T-helper 2 cell (primary cell): ENCODE data around the gene SPRTN.
A peak's percentile ranks its signal among the peaks of the same experiment; 100 is the strongest.

Experiments used
- DNase-seq, 5 experiments: peaks; one replicate each; pipeline versions ENCODE4 v3.0.0 to v3.0.0-alpha.2; 2012 to 2022
- total RNA-seq, 2 donors: gene quantifications; one replicate each; lab custom pipeline; 2026; lab: John Stamatoyannopoulos, UW

SPRTN gene
- total RNA-seq, result 34.7 to 49.6 reads per million in 2 donors

DNA sequence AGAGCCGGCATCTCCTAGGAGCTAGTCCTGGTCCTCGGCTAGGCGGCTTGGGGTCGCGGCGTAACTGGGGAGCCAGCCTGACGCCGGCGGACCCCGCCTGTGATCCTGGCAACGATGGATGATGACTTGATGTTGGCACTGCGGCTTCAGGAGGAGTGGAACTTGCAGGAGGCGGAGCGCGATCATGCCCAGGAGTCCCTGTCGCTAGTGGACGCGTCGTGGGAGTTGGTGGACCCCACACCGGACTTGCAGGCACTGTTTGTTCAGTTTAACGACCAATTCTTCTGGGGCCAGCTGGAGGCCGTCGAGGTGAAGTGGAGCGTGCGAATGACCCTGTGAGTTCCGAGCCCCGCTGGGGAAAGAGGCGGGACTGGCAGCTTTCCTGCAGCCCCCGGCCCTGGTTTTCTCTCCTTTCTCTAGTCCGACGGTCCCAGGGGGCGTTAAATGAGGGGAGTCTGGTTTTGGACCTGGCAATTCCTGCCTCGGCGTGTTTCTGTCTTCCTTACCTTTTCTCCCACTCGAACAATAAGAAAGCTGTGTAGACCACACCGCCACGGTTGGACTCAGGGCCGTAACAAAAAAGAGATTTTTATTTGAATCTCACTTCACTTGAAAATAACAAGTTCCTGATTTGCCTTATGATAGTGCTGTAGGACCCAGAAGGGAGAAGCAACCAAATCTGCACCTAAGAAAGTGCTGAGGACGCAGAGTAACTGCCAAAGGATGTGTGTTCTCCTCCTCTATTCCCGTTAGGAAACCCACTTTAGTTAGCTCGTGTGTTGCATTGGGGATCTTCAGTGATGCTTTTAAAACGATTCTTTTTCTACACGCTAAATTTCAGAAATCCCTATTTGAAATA lies at the start of gene SPRTN:
Gene SPRTN, plus strand, starts transcription at position 24 of the 859 bp plus-strand sequence. Its CDS starts 91 bp downstream, at position 115.
- DNase-seq, result no peak

DNA sequence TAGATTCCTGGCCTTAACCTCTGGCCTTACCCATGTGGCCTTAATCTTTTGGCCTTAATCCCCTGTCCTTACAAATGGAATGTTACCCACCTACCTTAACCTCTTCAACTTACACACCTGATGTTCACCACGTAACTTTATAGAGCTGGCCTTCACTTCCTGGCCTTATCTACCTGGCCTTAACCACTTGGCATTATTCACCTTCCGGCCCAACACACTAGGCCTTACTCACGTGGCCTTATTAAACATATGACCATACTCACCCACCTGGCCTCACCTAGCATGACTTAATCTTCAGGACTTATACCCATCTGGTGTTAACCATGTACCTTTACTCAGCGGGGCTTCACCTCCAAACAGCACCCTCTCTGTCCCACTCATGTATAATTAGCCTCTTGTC lies 42.2 kb upstream of the SPRTN start:
- no peak for DNase-seq

GRCh38 chr1:231301990-231302389 lies 36.1 kb upstream of the SPRTN start:
- no peak for DNase-seq

GRCh38 chr1:231310391-231310934 lies 27.6 kb upstream of the SPRTN start:
- DNase-seq, result no peak

GRCh38 chr1:231311720-231312431 lies 26.2 kb upstream of the SPRTN start:
- no peak for DNase-seq

DNA sequence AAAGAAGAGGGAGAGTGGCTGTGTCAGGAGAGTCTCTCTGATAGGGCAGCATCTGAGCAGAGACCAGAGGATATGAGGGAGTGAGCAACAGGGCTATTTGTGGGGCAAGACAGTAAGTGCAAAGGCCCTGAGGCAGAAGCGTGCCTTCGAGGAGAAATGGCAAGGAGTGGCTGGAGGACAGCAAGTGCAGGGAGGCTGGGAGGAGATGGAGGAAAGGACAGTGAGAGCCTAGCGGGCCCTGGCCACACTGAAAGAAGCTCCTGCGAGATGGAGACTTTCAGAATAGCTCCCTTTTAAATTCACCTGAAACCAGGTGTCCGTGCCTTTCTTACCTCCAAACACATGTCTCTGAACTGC lies 25.7 kb upstream of the SPRTN start:
- no peak for DNase-seq

DNA sequence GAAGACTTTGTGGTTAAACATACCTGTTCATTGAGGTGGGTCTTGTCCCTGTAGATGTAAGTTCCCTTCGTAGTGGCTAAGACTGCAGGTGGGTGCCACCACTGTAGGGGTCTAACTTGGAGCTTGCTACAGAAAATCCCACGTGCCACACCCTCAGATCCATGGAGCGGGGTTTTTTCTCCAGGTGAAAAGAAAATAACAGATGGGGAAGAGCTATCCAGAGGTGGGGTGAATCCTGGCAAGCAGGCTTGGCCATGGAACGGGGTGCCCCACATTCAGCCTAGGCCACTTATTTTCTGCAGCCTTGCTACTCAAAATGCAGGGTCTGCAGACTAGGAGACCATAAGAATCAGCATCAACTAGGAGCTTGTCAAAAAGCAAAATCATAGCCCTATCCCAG lies 24.4 kb upstream of the SPRTN start:
- no peak for DNase-seq

DNA sequence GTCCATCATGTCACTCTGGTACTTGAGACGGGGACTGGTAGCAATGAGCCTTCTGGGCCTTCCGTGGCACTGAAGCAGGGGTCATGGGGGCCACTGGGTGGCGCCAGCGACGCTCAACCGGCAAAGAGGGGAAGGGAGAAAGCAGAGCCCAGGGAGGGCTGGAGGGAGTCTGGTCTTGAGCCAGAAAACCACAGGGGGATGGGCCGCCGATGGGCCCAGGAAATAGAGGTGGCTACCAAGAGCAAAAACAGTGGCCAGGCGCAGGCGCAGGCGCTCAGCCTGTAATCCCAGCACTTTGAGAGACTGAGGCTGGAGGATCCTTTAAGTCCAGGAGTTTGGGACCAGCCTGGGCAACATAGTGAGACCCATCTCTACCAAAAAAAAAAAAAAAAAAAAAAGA lies 22.2 kb upstream of the SPRTN start:
- peak in 2 of 5 experiments; percentile 17 to 57 for DNase-seq

DNA sequence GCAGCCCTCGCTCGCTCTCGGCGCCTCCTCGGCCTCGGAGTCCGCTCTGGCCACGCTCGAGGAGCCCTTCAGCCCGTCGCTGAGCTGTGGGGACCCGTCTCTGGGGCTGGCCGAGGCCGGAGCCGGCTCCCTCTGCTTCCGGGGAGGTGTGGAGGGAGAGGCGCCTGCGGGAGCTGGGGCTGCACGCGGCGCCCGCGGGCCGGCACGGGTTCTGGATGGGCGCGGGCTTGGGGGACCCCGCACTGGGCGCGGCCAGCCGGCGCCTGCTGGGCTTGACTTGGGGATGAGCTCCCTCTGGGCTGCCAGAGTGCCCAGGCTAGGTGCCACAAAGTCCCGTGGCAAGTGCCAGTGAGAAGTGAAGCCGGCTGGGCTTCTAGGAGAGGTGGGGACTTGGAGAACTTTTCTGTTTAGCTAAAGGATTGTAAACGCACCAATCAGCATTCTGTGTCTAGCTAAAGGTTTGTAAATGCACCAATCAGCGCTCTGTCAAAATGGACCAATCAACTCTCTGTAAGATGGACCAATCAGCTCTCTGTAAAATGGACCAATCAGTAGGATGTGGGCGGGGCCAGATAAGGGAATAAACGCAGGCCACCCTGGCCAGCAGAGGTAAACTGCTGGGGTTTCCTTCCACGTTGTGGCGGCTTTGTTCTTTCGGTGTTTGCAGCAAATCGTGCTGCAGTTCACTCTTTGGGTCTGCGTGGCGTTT lies 20.6 kb upstream of the SPRTN start:
- no peak for DNase-seq

DNA sequence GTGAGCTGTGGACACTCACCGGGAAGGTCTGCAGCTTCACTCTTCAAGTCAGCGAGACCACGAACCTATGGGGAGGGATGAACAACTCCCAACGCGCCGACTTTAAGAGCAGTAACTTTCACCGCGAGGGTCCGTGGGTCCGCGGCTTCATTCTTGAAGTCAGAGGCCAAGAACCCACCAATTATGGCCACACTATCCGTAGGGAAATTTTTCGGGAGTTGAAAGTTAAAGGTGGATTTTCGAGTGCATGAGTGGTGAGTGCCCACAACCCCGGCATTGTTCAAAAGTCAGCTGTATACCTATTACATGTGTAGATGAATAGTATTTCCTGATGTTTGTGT lies 20.1 kb upstream of the SPRTN start:
- DNase-seq, result no peak

- DNase-seq, result no peak
Observed at GRCh38 chr1:231318568-231318967, 19.5 kb upstream of the SPRTN start.

- no peak for DNase-seq
Observed at GRCh38 chr1:231319080-231319479, 19.0 kb upstream of the SPRTN start.

DNA sequence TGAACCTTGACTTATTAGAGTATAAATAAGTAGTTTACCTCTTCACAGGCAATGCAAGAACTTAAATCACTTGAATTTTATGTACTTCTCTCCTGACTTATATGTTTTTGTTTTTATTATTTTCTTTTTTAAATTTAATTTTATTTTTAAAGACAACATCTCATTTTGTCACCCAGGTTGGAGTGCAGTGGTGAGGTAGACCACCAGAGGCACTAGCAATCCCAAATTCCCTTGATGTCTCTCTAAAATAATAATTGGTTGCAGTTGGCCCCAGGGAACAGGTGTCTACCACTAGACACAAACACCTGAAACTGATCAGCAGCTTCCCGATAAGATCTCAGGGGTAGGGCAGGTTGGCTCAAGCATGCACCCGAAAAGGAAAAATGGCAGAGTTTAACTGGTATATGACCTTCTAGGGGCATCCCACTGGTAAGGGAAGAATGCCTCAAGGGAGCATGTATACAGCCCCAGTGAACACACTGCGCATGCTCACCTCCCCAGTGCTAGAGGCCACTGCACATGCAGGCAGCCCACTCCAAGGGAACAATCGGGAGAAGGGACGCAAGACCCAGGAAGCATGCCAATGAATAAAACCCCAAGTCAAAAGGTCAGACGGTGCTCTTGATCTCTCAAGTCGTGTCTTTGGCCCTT lies 15.1 kb upstream of the SPRTN start:
- no peak for DNase-seq

DNA sequence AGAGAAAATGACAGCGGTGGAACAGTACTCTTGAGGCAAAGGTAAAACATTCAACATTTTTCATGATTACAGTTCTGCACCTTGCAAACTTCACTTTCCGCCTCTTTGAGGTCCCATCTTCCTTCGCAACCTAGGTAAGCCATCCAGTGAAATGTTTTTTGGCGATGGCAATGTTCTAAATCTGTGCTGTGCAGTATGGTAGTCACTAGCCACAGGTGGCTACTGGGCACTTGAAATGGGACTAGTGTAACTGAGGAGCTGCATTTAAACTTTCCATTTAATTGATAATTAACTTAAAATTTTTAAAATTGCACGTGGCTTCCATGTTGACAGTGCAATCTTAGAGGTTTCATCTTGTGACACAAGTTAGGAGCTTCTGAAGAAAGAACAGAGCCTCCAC lies 13.4 kb upstream of the SPRTN start:
- DNase-seq, result no peak

DNA sequence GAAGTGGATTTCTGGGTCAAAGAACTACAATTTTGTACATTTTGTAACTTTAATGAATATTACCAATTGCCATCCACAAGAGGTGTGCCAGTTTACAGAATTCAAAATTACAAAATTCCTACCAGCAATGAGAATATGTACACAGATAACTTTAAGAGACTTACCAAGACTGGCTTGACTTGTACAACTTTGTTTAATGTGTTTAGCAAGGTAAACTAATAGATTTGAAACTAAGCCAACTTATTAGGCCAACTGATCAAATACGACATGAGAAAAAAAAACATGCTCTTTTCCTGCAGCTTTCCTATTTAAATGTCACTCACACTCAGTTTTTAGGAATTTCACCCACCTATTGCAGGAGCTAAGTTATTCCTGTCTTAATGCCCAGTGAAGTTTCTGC lies 11.8 kb upstream of the SPRTN start:
- no peak for DNase-seq

DNA sequence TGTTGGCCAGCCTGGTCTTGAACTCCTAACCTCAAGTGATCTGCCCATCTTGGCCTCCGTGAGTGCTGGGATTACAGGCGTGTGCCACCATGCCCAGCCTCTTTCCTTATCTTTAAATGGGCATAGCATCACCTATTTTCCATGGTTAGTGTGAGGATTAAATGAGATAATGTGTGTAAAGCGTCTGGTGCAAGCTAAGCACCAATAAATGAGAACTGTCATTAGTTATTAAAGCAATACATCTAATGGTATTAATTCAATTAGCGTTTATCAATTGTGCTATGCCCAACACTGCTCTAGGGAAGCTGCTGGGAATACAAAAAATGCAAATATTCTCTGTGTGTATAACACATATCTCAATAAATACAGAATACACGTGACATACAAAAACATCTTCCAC lies 10.5 kb upstream of the SPRTN start:
- no peak for DNase-seq

DNA sequence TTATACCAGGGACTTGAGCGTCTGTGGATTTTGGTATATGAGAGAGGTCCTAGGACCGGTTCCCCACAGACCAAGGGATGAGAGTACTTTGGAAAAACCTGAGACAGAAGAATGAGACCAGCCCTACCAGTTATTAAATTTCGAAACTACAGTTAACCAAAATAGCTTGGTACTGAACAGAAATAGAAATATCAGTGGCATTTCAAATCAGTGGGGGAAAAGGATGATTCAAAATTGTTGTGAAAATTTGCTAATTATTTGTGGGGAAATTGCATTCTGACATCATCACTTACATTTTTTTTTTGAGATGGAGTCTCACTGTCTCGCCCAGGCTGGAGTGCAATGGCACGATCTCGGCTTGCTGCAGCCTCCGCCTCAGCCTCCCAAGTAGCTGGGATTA lies 8.6 kb upstream of the SPRTN start:
- DNase-seq, result no peak

GRCh38 chr1:231332761-231333160 lies 5.3 kb upstream of the SPRTN start:
- DNase-seq, result no peak

DNA sequence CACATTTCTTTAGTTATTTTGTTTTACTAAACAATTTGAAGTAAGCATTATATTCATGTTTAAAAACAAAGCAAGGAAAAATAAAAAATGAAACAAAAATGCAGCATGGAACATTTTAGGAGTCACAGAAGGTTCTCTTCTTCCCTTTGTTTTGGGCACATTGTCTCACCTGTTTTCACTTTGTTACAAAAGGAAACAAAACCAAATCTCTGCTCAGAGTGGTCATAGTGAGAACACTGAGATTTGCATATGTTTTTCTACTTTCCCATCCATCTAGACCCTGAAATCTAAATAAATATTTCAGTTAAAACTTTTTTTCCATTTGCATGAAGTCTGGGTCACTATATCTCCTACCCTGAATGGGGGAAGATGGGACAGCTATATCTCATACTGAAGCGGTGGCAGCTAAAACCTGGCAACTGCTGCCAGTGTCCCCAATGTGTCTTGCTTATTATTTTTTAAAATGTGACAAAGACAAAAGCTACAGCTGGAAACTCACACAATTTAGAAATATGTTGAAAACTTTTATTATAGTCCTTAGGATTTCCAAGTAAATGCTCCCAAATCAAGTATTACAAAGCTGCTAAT lies 3.9 kb upstream of the SPRTN start:
- no peak for DNase-seq

GRCh38 chr1:231334952-231335351 lies 3.1 kb upstream of the SPRTN start:
- no peak for DNase-seq

DNA sequence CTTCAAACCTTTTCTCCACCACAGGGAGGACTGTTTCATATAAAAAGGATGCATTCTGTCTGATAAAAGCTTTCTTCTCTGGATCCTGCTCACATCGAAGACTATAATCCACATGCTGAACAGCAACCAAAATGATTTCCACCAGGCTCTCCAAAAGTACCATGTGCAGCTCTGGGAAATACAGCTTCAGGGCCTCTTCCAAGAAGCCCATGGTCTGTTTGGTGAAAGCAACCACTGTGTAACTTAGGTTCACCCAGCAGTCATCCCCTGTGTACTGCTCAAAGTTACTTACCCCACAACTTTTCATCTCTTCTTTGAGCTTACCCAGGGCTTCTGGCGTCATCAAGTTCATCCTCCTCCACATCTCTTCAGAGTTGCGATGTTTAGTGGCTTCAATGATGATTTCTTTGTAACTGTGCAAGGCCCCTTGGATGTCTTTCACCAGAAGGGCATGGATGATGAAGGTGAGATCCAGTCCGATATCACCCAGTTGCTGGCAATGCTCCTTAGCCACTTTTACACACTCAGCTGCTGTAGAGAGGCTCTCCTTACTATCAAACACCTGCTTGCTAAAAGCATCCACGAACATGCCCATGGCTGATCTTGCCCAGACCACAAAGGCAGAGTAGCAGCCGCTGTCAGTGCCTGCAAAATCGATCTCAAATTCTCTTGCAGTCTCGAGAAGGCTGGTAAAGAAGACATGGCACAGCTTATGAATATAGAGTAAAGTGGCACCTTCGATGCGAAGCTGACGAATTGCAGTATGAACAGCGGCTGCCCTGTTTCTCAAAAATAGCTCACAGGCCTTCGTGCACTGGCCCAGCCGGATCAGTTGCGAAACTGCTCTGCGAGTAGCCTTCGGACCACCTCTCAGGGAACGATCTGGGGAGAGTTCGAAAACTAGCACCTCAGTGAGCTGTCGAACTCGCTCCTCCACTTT lies 2.2 kb upstream of the SPRTN start:
- DNase-seq, result peak in 1 of 5 experiments; percentile 26
